ENCODE data around the gene RPL39.
"Not testable (repeated sequence)": the region's sequence is repeated elsewhere in the genome, so short reads cannot be mapped to it uniquely, and the experiment has no call there.

DNA sequence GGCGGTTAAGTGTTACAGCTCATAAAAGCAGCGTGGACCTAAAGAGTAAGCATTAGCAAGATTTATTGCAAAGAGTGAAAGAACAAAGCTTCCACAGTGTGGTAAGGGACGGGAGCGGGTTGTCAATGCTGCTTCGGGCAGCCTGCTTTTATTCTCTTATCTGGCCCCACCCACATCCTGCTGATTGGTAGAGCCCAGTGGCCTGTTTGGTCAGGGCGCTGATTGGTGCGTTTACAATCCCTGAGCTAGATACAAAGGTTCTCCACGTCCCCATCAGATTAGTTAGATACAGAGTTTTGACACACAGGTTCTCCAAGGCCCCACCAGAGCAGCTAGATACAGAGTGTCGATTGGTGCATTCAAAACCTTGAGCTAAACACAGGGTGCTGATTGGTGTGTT, 41.3 kb downstream of the RPL39 start:
- TF ChIP-seq, protein P1, sequence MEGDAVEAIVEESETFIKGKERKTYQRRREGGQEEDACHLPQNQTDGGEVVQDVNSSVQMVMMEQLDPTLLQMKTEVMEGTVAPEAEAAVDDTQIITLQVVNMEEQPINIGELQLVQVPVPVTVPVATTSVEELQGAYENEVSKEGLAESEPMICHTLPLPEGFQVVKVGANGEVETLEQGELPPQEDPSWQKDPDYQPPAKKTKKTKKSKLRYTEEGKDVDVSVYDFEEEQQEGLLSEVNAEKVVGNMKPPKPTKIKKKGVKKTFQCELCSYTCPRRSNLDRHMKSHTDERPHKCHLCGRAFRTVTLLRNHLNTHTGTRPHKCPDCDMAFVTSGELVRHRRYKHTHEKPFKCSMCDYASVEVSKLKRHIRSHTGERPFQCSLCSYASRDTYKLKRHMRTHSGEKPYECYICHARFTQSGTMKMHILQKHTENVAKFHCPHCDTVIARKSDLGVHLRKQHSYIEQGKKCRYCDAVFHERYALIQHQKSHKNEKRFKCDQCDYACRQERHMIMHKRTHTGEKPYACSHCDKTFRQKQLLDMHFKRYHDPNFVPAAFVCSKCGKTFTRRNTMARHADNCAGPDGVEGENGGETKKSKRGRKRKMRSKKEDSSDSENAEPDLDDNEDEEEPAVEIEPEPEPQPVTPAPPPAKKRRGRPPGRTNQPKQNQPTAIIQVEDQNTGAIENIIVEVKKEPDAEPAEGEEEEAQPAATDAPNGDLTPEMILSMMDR (IDR thresholded peaks at IDR 0.05; ENCODE audit: low read depth, low read length), result not testable (repeated sequence)
- TF ChIP-seq EZH2phosphoT487 (IDR thresholded peaks at IDR 0.05; ENCODE audit: low read depth), result not testable (repeated sequence)

All from OCI-LY3 (cell line).